Mesendoderm (in vitro differentiated cells): Measurements from ENCODE around the gene OCLN. TPM values are rescaled to one million over a fixed set of nuclear protein-coding genes. Genes with fewer than 3 reads are reported as not detected.

Source experiments
- small RNA-seq: library from polyadenylated mRNA; stranded (forward); fragments of <200 nt; extraction: miRNeasy Mini kit (QIAGEN cat#:217004); gene quantifications from one replicate; pipeline ENCODE3, GENCODE V24; 2013; ENCODE audit not compliant: insufficient read depth

Gene OCLN

Small RNAs within 50 kb of the gene (small RNA-seq; reads per million reads assigned to genes)
- gene RN7SL616P = not detected
- not detected for gene RNU6-724P
- not detected for gene RPS27P14
